Uterus (tissue), 4 donors: Measurements from ENCODE around the gene ATP11A. TPM values are rescaled to one million over a fixed set of nuclear protein-coding genes. Genes with fewer than 3 reads are reported as not detected.

Experiments used
- DNase-seq, 2 donors: peaks; one replicate each; pipeline ENCODE4 v3.0.0-alpha.2; 2019 to 2020
- H3K27ac ChIP-seq, 2 donors: fragments of 200-600 bp; sonication (generic); 1 replicate in 1 of 2; 2 replicates in 1 of 2; pipeline ENCODE4 v1.5.1; 2016 to 2018
- H3K27me3 ChIP-seq, 2 donors: fragments of 200-600 bp; sonication (generic); one replicate each; pipeline ENCODE4 v1.5.1; 2018 to 2019; ENCODE audit warnings: control low read depth in 1 of 2
- H3K36me3 ChIP-seq, 2 donors: fragments of 200-600 bp; sonication (generic); one replicate each; pipeline ENCODE4 v1.5.1; 2019; ENCODE audit warnings: control low read depth in 1 of 2
- H3K4me1 ChIP-seq, 2 donors: fragments of 200-600 bp; sonication (generic); one replicate each; pipeline ENCODE4 v1.5.1; 2018 to 2019; ENCODE audit warnings: control low read depth in 1 of 2
- H3K4me3 ChIP-seq, 2 donors: fragments of 200-600 bp; sonication (generic); 1 replicate in 1 of 2; 2 replicates in 1 of 2; pipeline ENCODE4 v1.5.1; 2018 to 2019; ENCODE audit warnings: mild to moderate bottlenecking in 1 of 2
- H3K9me3 ChIP-seq, 2 donors: fragments of 200-600 bp; sonication (generic); one replicate each; pipeline ENCODE4 v1.5.1; 2019; ENCODE audit warnings: control low read depth in 1 of 2
- POLR2A ChIP-seq, 2 donors: fragments of 450-650 bp; IDR thresholded peaks; one replicate each; pipeline ENCODE4 v1.6.1; 2016; ENCODE audit warnings: antibody characterized with exemption in 2 of 2, mild to moderate bottlenecking in 1 of 2, moderate library complexity in 1 of 2
- intact Hi-C: fragments of 100-400 bp; cut with DNase I; formaldehyde crosslinking; loops from one replicate; pipeline ENCODE4 v1.15.1; 2023; ENCODE audit warnings: low total_unique reads
- total RNA-seq, 4 donors: library from RNA; depleted of rRNA in 3 of 4; stranded (reverse); fragments of >200 nt in 3 of 4; gene quantifications; one replicate each; pipeline versions ENCODE4 v1.1.0 to v1.2.4, GENCODE V29; 2014 to 2023
- TF ChIP-seq, protein P1 (sequence below), 4 experiments: fragments of 200-600 bp in 2 of 4; fragments of 450-650 bp in 2 of 4; sonication (generic) in 2 of 4; IDR thresholded peaks; one replicate each; pipeline ENCODE4 v1.5.1; 2016 to 2019; ENCODE audit warnings: antibody characterized with exemption in 4 of 4, mild to moderate bottlenecking in 2 of 4, moderate library complexity in 1 of 4
- donor health status: DM: yes; HTN: yes; CAD: no.

Gene ATP11A
- total RNA-seq, 4 donors from 2014 or later: 12.8 to 149 (median 22.8) TPM

GRCh38 chr13:112661291-112661690 is 28.5 kb upstream of the ATP11A start:
- DNase-seq: no peak
- Histone ChIP-seq H3K4me3 (no peak overlapping the region), H3K9me3 (no peaks in the 10 kb centered on the region), H3K27ac (no peak overlapping the region), H3K36me3 (no peaks in the 10 kb centered on the region), H3K27me3 (no peaks in the 10 kb centered on the region), H3K4me1 (no peaks in the 10 kb centered on the region)
- no peak for TF ChIP-seq POLR2A (IDR thresholded peaks at IDR 0.05)
- TF ChIP-seq, protein P1, sequence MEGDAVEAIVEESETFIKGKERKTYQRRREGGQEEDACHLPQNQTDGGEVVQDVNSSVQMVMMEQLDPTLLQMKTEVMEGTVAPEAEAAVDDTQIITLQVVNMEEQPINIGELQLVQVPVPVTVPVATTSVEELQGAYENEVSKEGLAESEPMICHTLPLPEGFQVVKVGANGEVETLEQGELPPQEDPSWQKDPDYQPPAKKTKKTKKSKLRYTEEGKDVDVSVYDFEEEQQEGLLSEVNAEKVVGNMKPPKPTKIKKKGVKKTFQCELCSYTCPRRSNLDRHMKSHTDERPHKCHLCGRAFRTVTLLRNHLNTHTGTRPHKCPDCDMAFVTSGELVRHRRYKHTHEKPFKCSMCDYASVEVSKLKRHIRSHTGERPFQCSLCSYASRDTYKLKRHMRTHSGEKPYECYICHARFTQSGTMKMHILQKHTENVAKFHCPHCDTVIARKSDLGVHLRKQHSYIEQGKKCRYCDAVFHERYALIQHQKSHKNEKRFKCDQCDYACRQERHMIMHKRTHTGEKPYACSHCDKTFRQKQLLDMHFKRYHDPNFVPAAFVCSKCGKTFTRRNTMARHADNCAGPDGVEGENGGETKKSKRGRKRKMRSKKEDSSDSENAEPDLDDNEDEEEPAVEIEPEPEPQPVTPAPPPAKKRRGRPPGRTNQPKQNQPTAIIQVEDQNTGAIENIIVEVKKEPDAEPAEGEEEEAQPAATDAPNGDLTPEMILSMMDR (IDR thresholded peaks at IDR 0.05): no peak
- intact Hi-C loops: no loop called here

- intact Hi-C loops: no loop called here
- TF ChIP-seq, protein P1 (IDR thresholded peaks at IDR 0.05): no peak
- TF ChIP-seq POLR2A (IDR thresholded peaks at IDR 0.05): no peak
- Histone ChIP-seq H3K4me1 (no peaks in the 10 kb centered on the region), H3K9me3 (no peaks in the 10 kb centered on the region), H3K27me3 (no peaks in the 10 kb centered on the region), H3K4me3 (no peak overlapping the region), H3K27ac (no peak overlapping the region), H3K36me3 (no peaks in the 10 kb centered on the region)
- DNase-seq: no peak
These were observed 25.2 kb upstream of the ATP11A start for GRCh38 chr13:112664501-112665203.

GRCh38 chr13:112668924-112669323 is 20.9 kb upstream of the ATP11A start:
- peak in 1 of 2 donors; percentile 11 for DNase-seq
- Histone ChIP-seq H3K9me3 (no peaks in the 10 kb centered on the region), H3K36me3 (no peaks in the 10 kb centered on the region), H3K4me3 (no peak overlapping the region), H3K4me1 (no peaks in the 10 kb centered on the region), H3K27ac (no peak overlapping the region), H3K27me3 (no peaks in the 10 kb centered on the region)
- intact Hi-C loops: no loop called here
- no peak for TF ChIP-seq POLR2A (IDR thresholded peaks at IDR 0.05)
- TF ChIP-seq, protein P1 (IDR thresholded peaks at IDR 0.05): no peak

- Histone ChIP-seq H3K27me3 (no peaks in the 10 kb centered on the region), H3K27ac (no peak overlapping the region), H3K4me3 (no peak overlapping the region), H3K4me1 (no peaks in the 10 kb centered on the region), H3K9me3 (no peaks in the 10 kb centered on the region), H3K36me3 (no peaks in the 10 kb centered on the region)
- no peak for DNase-seq
- intact Hi-C loops: no loop called here
- TF ChIP-seq, protein P1 (IDR thresholded peaks at IDR 0.05): no peak
These were observed 19.8 kb upstream of the ATP11A start for GRCh38 chr13:112669881-112670499.

- H3K27ac ChIP-seq: no peak overlapping the region
- H3K27me3 ChIP-seq: no peaks in the 10 kb centered on the region
- intact Hi-C loops: no loop called here
- TF ChIP-seq, protein P1 (IDR thresholded peaks at IDR 0.05): no peak
- TF ChIP-seq POLR2A (IDR thresholded peaks at IDR 0.05): no peak
- no peaks in the 10 kb centered on the region for H3K4me1 ChIP-seq
- peak in 1 of 2 donors; percentile 7 for DNase-seq
- H3K4me3 ChIP-seq: no peak overlapping the region
- H3K36me3 ChIP-seq: no peaks in the 10 kb centered on the region
- H3K9me3 ChIP-seq: no peaks in the 10 kb centered on the region
These were observed 19.0 kb upstream of the ATP11A start for GRCh38 chr13:112670864-112671263.
